ENCODE measurements around the gene DPEP2NB. TPM values are rescaled to one million over a fixed set of nuclear protein-coding genes. Genes with fewer than 3 reads are reported as not detected.
"Not testable (repeated sequence)": the region's sequence is repeated elsewhere in the genome, so short reads cannot be mapped to it uniquely, and the experiment has no call there.

DPEP2NB gene
- total RNA-seq, 1 experiment from 2014 or later: not detected

- no TSS peak for BruUV-seq (replicated peaks)
- H3K27ac Mint-ChIP-seq (ENCODE audit: unreplicated experiment): no peak overlapping the region
- no peak for DNase-seq
- H3K27me3 Mint-ChIP-seq (ENCODE audit: unreplicated experiment): peaks cover 12% of the 10 kb centered on the region
- intact Hi-C loops (cut with micrococcal nuclease; ENCODE audit: unreplicated experiment): no loop called here
- no peak for TF ChIP-seq CTCF (IDR thresholded peaks at IDR 0.05; ENCODE audit: unreplicated experiment)
- no peaks in the 10 kb centered on the region for H3K36me3 Mint-ChIP-seq (ENCODE audit: insufficient read depth, unreplicated experiment)
- CTCF ChIA-PET: interaction anchor here (0.8 kb wide), 1 partner anchor 19 kb away, joined by 3 read pairs; no protein-coding TSS in a partner anchor
- H3K4me1 Mint-ChIP-seq (ENCODE audit: low read depth, unreplicated experiment): no peaks in the 10 kb centered on the region
- no peaks in the 10 kb centered on the region for H3K9me3 Mint-ChIP-seq (ENCODE audit: low read depth, unreplicated experiment)
- H3K4me3 Mint-ChIP-seq (ENCODE audit: low read depth, unreplicated experiment): no peak overlapping the region
Observed at GRCh38 chr16:68003031-68003430, 12.7 kb downstream of the DPEP2NB start.

- no peaks in the 10 kb centered on the region for H3K9me3 Mint-ChIP-seq (ENCODE audit: low read depth, unreplicated experiment)
- H3K27ac Mint-ChIP-seq (ENCODE audit: unreplicated experiment): no peak overlapping the region
- intact Hi-C loops (cut with micrococcal nuclease; ENCODE audit: unreplicated experiment): no loop called here
- BruUV-seq (replicated peaks): no TSS peak
- peaks cover 12% of the 10 kb centered on the region for H3K27me3 Mint-ChIP-seq (ENCODE audit: unreplicated experiment)
- TF ChIP-seq CTCF (IDR thresholded peaks at IDR 0.05; ENCODE audit: unreplicated experiment): no peak
- H3K4me3 Mint-ChIP-seq (ENCODE audit: low read depth, unreplicated experiment): no peak overlapping the region
- CTCF ChIA-PET: no interaction called here
- no peaks in the 10 kb centered on the region for H3K4me1 Mint-ChIP-seq (ENCODE audit: low read depth, unreplicated experiment)
- DNase-seq: no peak
- H3K36me3 Mint-ChIP-seq (ENCODE audit: insufficient read depth, unreplicated experiment): no peaks in the 10 kb centered on the region
Observed at GRCh38 chr16:68000450-68000849, 15.3 kb downstream of the DPEP2NB start.

GRCh38 chr16:67999985-68000384 lies 15.7 kb downstream of the DPEP2NB start:
- Mint-ChIP-seq H3K36me3 (ENCODE audit: insufficient read depth, unreplicated experiment) (no peaks in the 10 kb centered on the region), H3K27ac (ENCODE audit: unreplicated experiment) (no peak overlapping the region), H3K4me1 (ENCODE audit: low read depth, unreplicated experiment) (no peaks in the 10 kb centered on the region), H3K4me3 (ENCODE audit: low read depth, unreplicated experiment) (no peak overlapping the region), H3K9me3 (ENCODE audit: low read depth, unreplicated experiment) (no peaks in the 10 kb centered on the region), H3K27me3 (ENCODE audit: unreplicated experiment) (peaks cover 12% of the 10 kb centered on the region)
- CTCF ChIA-PET: no interaction called here
- intact Hi-C loops (cut with micrococcal nuclease; ENCODE audit: unreplicated experiment): loop anchor here (10.0 kb wide), 1 partner anchor 225 kb away; no protein-coding TSS in a partner anchor
- no peak for TF ChIP-seq CTCF (IDR thresholded peaks at IDR 0.05; ENCODE audit: unreplicated experiment)
- no TSS peak for BruUV-seq (replicated peaks)
- no peak for DNase-seq

GRCh38 chr16:67998779-67999688 lies 16.7 kb downstream of the DPEP2NB start, which contains the start of gene DPEP2:
Gene DPEP2, minus strand, starts transcription at chr16:67999484. Its CDS starts 6,272 bp downstream, at chr16:67993212.
- peaks cover 12% of the 10 kb centered on the region for H3K27me3 Mint-ChIP-seq (ENCODE audit: unreplicated experiment)
- H3K27ac Mint-ChIP-seq (ENCODE audit: unreplicated experiment); H3K4me3 Mint-ChIP-seq (ENCODE audit: low read depth, unreplicated experiment); BruUV-seq (replicated peaks); H3K9me3 Mint-ChIP-seq (ENCODE audit: low read depth, unreplicated experiment); H3K36me3 Mint-ChIP-seq (ENCODE audit: insufficient read depth, unreplicated experiment); H3K4me1 Mint-ChIP-seq (ENCODE audit: low read depth, unreplicated experiment); DNase-seq: not testable (repeated sequence)
- CTCF ChIA-PET: interaction anchor here (0.6 kb wide), 1 partner anchor 194 kb away, joined by 4 read pairs; no protein-coding TSS in a partner anchor
- intact Hi-C loops (cut with micrococcal nuclease; ENCODE audit: unreplicated experiment): loop anchor here (10.0 kb wide), 1 partner anchor 226 kb away; no protein-coding TSS in a partner anchor

GRCh38 chr16:67998231-67998778 lies 17.4 kb downstream of the DPEP2NB start:
- not testable (repeated sequence) for H3K9me3 Mint-ChIP-seq (ENCODE audit: low read depth, unreplicated experiment); BruUV-seq (replicated peaks); H3K4me1 Mint-ChIP-seq (ENCODE audit: low read depth, unreplicated experiment); H3K27ac Mint-ChIP-seq (ENCODE audit: unreplicated experiment); H3K4me3 Mint-ChIP-seq (ENCODE audit: low read depth, unreplicated experiment); H3K36me3 Mint-ChIP-seq (ENCODE audit: insufficient read depth, unreplicated experiment); DNase-seq
- intact Hi-C loops (cut with micrococcal nuclease; ENCODE audit: unreplicated experiment): loop anchor here (10.0 kb wide), 1 partner anchor 226 kb away; no protein-coding TSS in a partner anchor
- CTCF ChIA-PET: interaction anchor here (0.6 kb wide), 1 partner anchor 195 kb away, joined by 4 read pairs; no protein-coding TSS in a partner anchor
- H3K27me3 Mint-ChIP-seq (ENCODE audit: unreplicated experiment): peaks cover 12% of the 10 kb centered on the region

Measured in Calu3 (cell line).